Measurements from ENCODE around the gene MITF.

- TF ChIP-seq, protein P1, sequence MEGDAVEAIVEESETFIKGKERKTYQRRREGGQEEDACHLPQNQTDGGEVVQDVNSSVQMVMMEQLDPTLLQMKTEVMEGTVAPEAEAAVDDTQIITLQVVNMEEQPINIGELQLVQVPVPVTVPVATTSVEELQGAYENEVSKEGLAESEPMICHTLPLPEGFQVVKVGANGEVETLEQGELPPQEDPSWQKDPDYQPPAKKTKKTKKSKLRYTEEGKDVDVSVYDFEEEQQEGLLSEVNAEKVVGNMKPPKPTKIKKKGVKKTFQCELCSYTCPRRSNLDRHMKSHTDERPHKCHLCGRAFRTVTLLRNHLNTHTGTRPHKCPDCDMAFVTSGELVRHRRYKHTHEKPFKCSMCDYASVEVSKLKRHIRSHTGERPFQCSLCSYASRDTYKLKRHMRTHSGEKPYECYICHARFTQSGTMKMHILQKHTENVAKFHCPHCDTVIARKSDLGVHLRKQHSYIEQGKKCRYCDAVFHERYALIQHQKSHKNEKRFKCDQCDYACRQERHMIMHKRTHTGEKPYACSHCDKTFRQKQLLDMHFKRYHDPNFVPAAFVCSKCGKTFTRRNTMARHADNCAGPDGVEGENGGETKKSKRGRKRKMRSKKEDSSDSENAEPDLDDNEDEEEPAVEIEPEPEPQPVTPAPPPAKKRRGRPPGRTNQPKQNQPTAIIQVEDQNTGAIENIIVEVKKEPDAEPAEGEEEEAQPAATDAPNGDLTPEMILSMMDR (IDR thresholded peaks at IDR 0.05) = no peak
- no peak for TF ChIP-seq POLR2A (IDR thresholded peaks at IDR 0.05)
- no peak for TF ChIP-seq POLR2AphosphoS5 (IDR thresholded peaks at IDR 0.05)
These were observed 220.3 kb downstream of the MITF start for GRCh38 chr3:69959581-69959980.

Data from suprapubic skin (tissue), 4 donors.